Measurements from ENCODE around the gene RPS3.

DNA sequence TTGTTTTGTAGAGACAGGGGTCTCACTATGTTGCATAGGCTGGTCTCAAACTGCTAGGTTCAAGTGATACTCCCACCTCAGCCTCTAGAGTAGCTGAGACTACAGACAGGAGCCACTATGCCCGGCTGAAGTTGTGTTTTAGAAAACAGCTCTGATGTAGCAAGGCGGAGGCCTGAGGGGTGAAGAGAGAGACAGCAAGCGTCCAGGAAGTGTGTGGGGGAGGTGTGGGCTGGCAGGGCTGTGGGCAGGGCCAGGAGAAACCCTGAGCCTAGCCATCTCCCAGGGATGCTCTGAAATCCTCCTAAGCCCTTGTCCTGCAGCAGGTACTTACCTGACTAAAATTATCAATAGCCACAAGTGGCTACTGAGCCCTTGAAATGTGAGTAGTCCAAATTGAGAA, 16.1 kb upstream of the RPS3 start:
- TF ChIP-seq, protein P1, sequence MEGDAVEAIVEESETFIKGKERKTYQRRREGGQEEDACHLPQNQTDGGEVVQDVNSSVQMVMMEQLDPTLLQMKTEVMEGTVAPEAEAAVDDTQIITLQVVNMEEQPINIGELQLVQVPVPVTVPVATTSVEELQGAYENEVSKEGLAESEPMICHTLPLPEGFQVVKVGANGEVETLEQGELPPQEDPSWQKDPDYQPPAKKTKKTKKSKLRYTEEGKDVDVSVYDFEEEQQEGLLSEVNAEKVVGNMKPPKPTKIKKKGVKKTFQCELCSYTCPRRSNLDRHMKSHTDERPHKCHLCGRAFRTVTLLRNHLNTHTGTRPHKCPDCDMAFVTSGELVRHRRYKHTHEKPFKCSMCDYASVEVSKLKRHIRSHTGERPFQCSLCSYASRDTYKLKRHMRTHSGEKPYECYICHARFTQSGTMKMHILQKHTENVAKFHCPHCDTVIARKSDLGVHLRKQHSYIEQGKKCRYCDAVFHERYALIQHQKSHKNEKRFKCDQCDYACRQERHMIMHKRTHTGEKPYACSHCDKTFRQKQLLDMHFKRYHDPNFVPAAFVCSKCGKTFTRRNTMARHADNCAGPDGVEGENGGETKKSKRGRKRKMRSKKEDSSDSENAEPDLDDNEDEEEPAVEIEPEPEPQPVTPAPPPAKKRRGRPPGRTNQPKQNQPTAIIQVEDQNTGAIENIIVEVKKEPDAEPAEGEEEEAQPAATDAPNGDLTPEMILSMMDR (optimal IDR thresholded peaks at IDR 0.05 in 1 of 3, IDR thresholded peaks at IDR 0.05 in 1 of 3, conservative IDR thresholded peaks at IDR 0.05 in 1 of 3; ENCODE audit: extremely low read depth in 1 of 3, insufficient read depth in 2 of 3, low read length in 3 of 3), result no peak
- TF ChIP-seq EZH2 (IDR thresholded peaks at IDR 0.05; ENCODE audit: low read length), result no peak
